Endothelial cell of umbilical vein (primary cell): ENCODE data around the gene GTF2H3. TPM values are rescaled to one million over a fixed set of nuclear protein-coding genes. Genes with fewer than 3 reads are reported as not detected.

Source experiments
- BruUV-seq: library from RNA; stranded (reverse); fragments of 400-500 nt; replicated peaks from 2 replicates; lab custom pipeline; 2021; lab: Mats Ljungman, UMichigan
- CTCF ChIA-PET: fragments of 300-600, 350-600 bp; sonication (Branson Sonifier 250); formaldehyde crosslinking; loops from one replicate; lab custom pipeline; 2021; ENCODE audit warnings: antibody characterized with exemption, inconsistent platforms; lab: Charles Lee
- POLR2A ChIA-PET: fragments of 300-600, 350-600 bp; sonication (Branson Sonifier 250); formaldehyde crosslinking; loops from one replicate; lab custom pipeline; 2021; ENCODE audit warnings: antibody characterized with exemption, inconsistent platforms; lab: Charles Lee
- DNase-seq: peaks from one replicate; pipeline ENCODE4 v3.0.0-alpha.2; 2011; ENCODE audit warnings: low read depth, low spot score
- FAIRE-seq: peaks from 2 replicates; lab custom pipeline; 2011; peaks lifted over from hg19 to GRCh38; lab: Jason Lieb, UNC
- H2AFZ ChIP-seq: 2 replicates; pipeline ENCODE4 v1.6.0; 2012; ENCODE audit warnings: low read depth, low read length, control low read depth, inconsistent platforms
- H3K27ac ChIP-seq: 2 replicates; pipeline ENCODE4 v1.5.1; 2011; ENCODE audit warnings: low read depth, mild to moderate bottlenecking, control low read depth, low read length, moderate library complexity; ENCODE audit not compliant: insufficient read depth
- H3K27me3 ChIP-seq, 2 experiments: 2 replicates each; pipeline versions ENCODE4 v1.6.0 to v1.6.1; 2011; ENCODE audit warnings: low read length in 2 of 2, mixed read lengths in 1 of 2; ENCODE audit not compliant: control insufficient read depth in 2 of 2, insufficient read depth in 2 of 2
- H3K36me3 ChIP-seq, 2 experiments: 2 replicates in 1 of 2; 3 replicates in 1 of 2; pipeline ENCODE4 v1.5.1; 2011; ENCODE audit warnings: low read length in 2 of 2, mild to moderate bottlenecking in 1 of 2, moderate library complexity in 1 of 2; ENCODE audit not compliant: control insufficient read depth in 2 of 2, insufficient read depth in 2 of 2; ENCODE audit errors: extremely low read depth in 1 of 2
- H3K4me1 ChIP-seq: 3 replicates; pipeline ENCODE4 v1.5.1; 2011; ENCODE audit warnings: mild to moderate bottlenecking, low read length; ENCODE audit not compliant: control insufficient read depth, insufficient read depth; ENCODE audit errors: extremely low read depth
- H3K4me2 ChIP-seq: 2 replicates; pipeline ENCODE4 v1.6.1; 2011; ENCODE audit warnings: low read length, control low read depth, mixed read lengths; ENCODE audit not compliant: insufficient read depth
- H3K4me3 ChIP-seq, 3 experiments: fragments of 200-600 bp in 1 of 3; sonication (generic), shearing (Covaris generic) in 1 of 3; replicated peaks in 1 of 3; 2 replicates each; pipeline ENCODE4 v1.5.1; 2011 to 2016; ENCODE audit warnings: control low read depth in 3 of 3, low read length in 3 of 3, mild to moderate bottlenecking in 2 of 3, inconsistent platforms in 1 of 3, low read depth in 1 of 3, moderate library complexity in 1 of 3; ENCODE audit not compliant: insufficient read depth in 1 of 3
- H3K79me2 ChIP-seq: 2 replicates; pipeline ENCODE4 v1.6.0; 2012; ENCODE audit warnings: low read length, inconsistent platforms; ENCODE audit not compliant: control insufficient read depth, insufficient read depth
- H3K9ac ChIP-seq: replicated peaks from 2 replicates; pipeline ENCODE3; 2011; ENCODE audit warnings: low read length, control low read depth; ENCODE audit not compliant: insufficient read depth; ENCODE audit errors: extremely low read depth
- H3K9me1 ChIP-seq: replicated peaks from 3 replicates; pipeline ENCODE4 v1.6.0; 2011; ENCODE audit warnings: mild to moderate bottlenecking, low read length; ENCODE audit not compliant: control insufficient read depth, insufficient read depth; ENCODE audit errors: extremely low read depth
- H3K9me3 ChIP-seq: replicated peaks from 2 replicates; pipeline ENCODE4 v1.5.1; 2012; ENCODE audit warnings: low read length, inconsistent platforms; ENCODE audit not compliant: control insufficient read depth, insufficient read depth
- H4K20me1 ChIP-seq: replicated peaks from 2 replicates; pipeline ENCODE3; 2011; ENCODE audit warnings: mild to moderate bottlenecking, low read length; ENCODE audit not compliant: control insufficient read depth, insufficient read depth; ENCODE audit errors: extremely low read depth
- EZH2 ChIP-seq: IDR thresholded peaks from 2 replicates; pipeline ENCODE4 v1.6.1; 2012; ENCODE audit warnings: borderline replicate concordance, low read depth, mild to moderate bottlenecking, moderate library complexity, low read length, inconsistent platforms; ENCODE audit not compliant: severe bottlenecking
- FOS ChIP-seq: IDR thresholded peaks from 2 replicates; pipeline ENCODE4 v1.6.1; 2011; ENCODE audit warnings: mild to moderate bottlenecking, low read length, moderate library complexity, borderline replicate concordance; ENCODE audit not compliant: insufficient read depth
- GATA2 ChIP-seq: IDR thresholded peaks from 2 replicates; pipeline ENCODE4 v1.7.0; 2011; ENCODE audit warnings: low read depth, mild to moderate bottlenecking, moderate library complexity, mixed read lengths, low read length; ENCODE audit not compliant: insufficient read length, insufficient read depth
- JUN ChIP-seq: IDR thresholded peaks from 2 replicates; pipeline ENCODE4 v1.6.1; 2011; ENCODE audit warnings: borderline replicate concordance, low read depth; ENCODE audit not compliant: insufficient read length, insufficient read depth
- MYC ChIP-seq: IDR thresholded peaks from one replicate; pipeline ENCODE4 v1.6.1; 2011; ENCODE audit warnings: mild to moderate bottlenecking, low read depth, low read length
- POLR2A ChIP-seq: IDR thresholded peaks from 2 replicates; pipeline ENCODE4 v1.6.1; 2012; ENCODE audit warnings: low read depth, mild to moderate bottlenecking, control low read depth, low read length
- POLR2AphosphoS5 ChIP-seq: IDR thresholded peaks from 2 replicates; pipeline ENCODE4 v1.6.1; 2012; ENCODE audit warnings: low read depth, mild to moderate bottlenecking, control low read depth, low read length, moderate library complexity; ENCODE audit not compliant: insufficient read depth
- dilution Hi-C: fragments of 300-500 bp; cut with MboI; formaldehyde crosslinking; loops from one replicate; pipeline ENCODE4 v1.15.0; 2019; ENCODE audit warnings: low sequenced_read_pairs; ENCODE audit not compliant: extremely low pct_ligation_motif_present
- intact Hi-C: fragments of 100-400 bp; cut with micrococcal nuclease; formaldehyde crosslinking; loops from one replicate; pipeline ENCODE4 v1.10.0; 2022
- polyA plus RNA-seq, 4 experiments: library from polyadenylated mRNA; depleted of rRNA in 3 of 4; stranded (reverse) in 3 of 4; unstranded in 1 of 4; fragments of >200 nt; gene quantifications; 2 replicates each; pipeline versions ENCODE4 v1.2.1 to v1.2.3, GENCODE V29; 2011 to 2012; ENCODE audit warnings: missing spikeins in 1 of 4
- total RNA-seq: library from RNA; stranded (reverse); gene quantifications from 2 replicates; pipeline ENCODE4 v1.2.3, GENCODE V29; 2021
- TF ChIP-seq, protein P1 (sequence below): IDR thresholded peaks from 2 replicates; pipeline ENCODE4 v1.6.1; 2011; ENCODE audit not compliant: insufficient read depth, insufficient read length
- TF ChIP-seq, protein P2 (sequence below), 2 donors: IDR thresholded peaks; 1 replicate in 1 of 2; 2 replicates in 1 of 2; pipeline ENCODE4 v1.5.1; 2011; ENCODE audit warnings: low read length in 2 of 2, mild to moderate bottlenecking in 2 of 2, moderate library complexity in 2 of 2, control low read depth in 1 of 2, inconsistent platforms in 1 of 2, low read depth in 1 of 2; ENCODE audit not compliant: insufficient read depth in 1 of 2; ENCODE audit errors: extremely low read depth in 1 of 2

Gene GTF2H3
- total and polyA plus RNA-seq, 2 donors (not counting 3 experiments of a cell fraction or from before 2014, with no cell fraction given), result 17.8 to 31.3 TPM

DNA sequence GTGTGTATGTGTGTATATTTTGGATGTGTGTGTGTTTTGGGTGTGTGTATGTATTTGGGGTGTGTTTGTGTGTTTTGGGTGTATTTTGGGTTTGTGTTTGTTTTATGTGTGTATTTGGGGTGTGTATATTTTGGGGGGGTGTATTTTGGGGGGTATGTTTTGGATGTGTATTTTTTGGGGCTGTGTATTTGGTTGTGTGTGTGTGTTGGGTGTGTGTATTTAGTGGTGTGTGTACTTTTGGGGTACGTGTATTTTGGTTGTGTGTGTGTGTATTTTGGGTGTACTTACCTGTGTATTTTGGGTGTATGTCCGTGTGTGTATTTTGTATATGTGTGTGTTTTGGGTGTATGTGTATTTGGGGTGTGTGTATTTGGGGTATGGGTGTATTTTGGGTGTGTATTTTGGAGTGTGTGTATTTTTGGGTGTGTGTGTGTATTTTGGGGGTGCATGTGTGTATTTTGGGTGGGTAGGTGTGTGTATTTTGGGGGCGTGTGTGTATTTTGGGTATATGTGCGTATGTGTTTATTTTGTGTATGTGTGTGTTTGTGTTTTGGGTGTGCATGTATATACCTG, 20.6 kb downstream of the GTF2H3 start:
- H3K36me3 ChIP-seq, result peaks cover 7 to 8% of the 10 kb centered on the region in 2 experiments
- CTCF ChIA-PET, result no interaction called here
- no peak for FAIRE-seq

More for the DNA sequence above, 20.6 kb downstream of the GTF2H3 start:
- H3K9me1 ChIP-seq, result no peaks in the 10 kb centered on the region
- H3K4me2 ChIP-seq, result no peak overlapping the region
- no peak overlapping the region for H3K9ac ChIP-seq
- H4K20me1 ChIP-seq, result no peaks in the 10 kb centered on the region
- no peak overlapping the region for H2AFZ ChIP-seq
- H3K27me3 ChIP-seq, result no peaks in the 10 kb centered on the region
- no peaks in the 10 kb centered on the region for H3K9me3 ChIP-seq
- POLR2A ChIA-PET, result no interaction called here
- BruUV-seq, result no TSS peak
- H3K79me2 ChIP-seq, result no peaks in the 10 kb centered on the region
- no peak overlapping the region for H3K4me3 ChIP-seq
- no peaks in the 10 kb centered on the region for H3K4me1 ChIP-seq
- no peak for TF ChIP-seq EZH2
- TF ChIP-seq, protein P1, sequence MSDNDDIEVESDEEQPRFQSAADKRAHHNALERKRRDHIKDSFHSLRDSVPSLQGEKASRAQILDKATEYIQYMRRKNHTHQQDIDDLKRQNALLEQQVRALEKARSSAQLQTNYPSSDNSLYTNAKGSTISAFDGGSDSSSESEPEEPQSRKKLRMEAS, result no peak
- no peak for TF ChIP-seq FOS
- TF ChIP-seq JUN, result no peak
- TF ChIP-seq MYC, result no peak
- no peak for TF ChIP-seq POLR2A
- TF ChIP-seq POLR2AphosphoS5, result no peak
- TF ChIP-seq, protein P2, sequence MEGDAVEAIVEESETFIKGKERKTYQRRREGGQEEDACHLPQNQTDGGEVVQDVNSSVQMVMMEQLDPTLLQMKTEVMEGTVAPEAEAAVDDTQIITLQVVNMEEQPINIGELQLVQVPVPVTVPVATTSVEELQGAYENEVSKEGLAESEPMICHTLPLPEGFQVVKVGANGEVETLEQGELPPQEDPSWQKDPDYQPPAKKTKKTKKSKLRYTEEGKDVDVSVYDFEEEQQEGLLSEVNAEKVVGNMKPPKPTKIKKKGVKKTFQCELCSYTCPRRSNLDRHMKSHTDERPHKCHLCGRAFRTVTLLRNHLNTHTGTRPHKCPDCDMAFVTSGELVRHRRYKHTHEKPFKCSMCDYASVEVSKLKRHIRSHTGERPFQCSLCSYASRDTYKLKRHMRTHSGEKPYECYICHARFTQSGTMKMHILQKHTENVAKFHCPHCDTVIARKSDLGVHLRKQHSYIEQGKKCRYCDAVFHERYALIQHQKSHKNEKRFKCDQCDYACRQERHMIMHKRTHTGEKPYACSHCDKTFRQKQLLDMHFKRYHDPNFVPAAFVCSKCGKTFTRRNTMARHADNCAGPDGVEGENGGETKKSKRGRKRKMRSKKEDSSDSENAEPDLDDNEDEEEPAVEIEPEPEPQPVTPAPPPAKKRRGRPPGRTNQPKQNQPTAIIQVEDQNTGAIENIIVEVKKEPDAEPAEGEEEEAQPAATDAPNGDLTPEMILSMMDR (IDR thresholded peaks at IDR 0.05; ENCODE audit: extremely low read depth in 1 of 2, insufficient read depth in 1 of 2, low read depth in 1 of 2, low read length in 2 of 2), result no peak
- no peak for TF ChIP-seq GATA2
- intact Hi-C loops (no loop called here), dilution Hi-C loops (no loop called here)
- H3K27ac ChIP-seq, result no peak overlapping the region
- no peak for DNase-seq
